SK-N-SH (cell line): ENCODE measurements around the gene PFAS.

Experiments
- EZH2phosphoT487 ChIP-seq: fragments of 200-600 bp; sonication (generic); IDR thresholded peaks from 2 replicates; pipeline ENCODE4 v1.6.1; 2017; ENCODE audit warnings: low read depth, mixed run types, mild to moderate bottlenecking, antibody characterized with exemption, moderate library complexity, borderline replicate concordance
- JUND ChIP-seq: IDR thresholded peaks from 2 replicates; pipeline ENCODE4 v1.4.0; 2012
- RAD21 ChIP-seq: IDR thresholded peaks from 2 replicates; pipeline ENCODE4 v1.6.1; 2012; ENCODE audit warnings: mild to moderate bottlenecking, low read length
- TF ChIP-seq, protein P1 (sequence below): IDR thresholded peaks from 2 replicates; pipeline ENCODE4 v1.4.0; 2012; ENCODE audit warnings: low read depth, borderline replicate concordance
- TF ChIP-seq, protein P2 (sequence below): fragments of 200-600 bp; sonication (generic); IDR thresholded peaks from 2 replicates; pipeline ENCODE4 v1.6.1; 2017; ENCODE audit warnings: antibody characterized with exemption, mild to moderate bottlenecking, moderate library complexity
- TF ChIP-seq, protein P3 (sequence below): IDR thresholded peaks from 2 replicates; pipeline ENCODE4 v1.6.1; 2012; ENCODE audit warnings: mild to moderate bottlenecking, low read depth, low read length, moderate library complexity

DNA sequence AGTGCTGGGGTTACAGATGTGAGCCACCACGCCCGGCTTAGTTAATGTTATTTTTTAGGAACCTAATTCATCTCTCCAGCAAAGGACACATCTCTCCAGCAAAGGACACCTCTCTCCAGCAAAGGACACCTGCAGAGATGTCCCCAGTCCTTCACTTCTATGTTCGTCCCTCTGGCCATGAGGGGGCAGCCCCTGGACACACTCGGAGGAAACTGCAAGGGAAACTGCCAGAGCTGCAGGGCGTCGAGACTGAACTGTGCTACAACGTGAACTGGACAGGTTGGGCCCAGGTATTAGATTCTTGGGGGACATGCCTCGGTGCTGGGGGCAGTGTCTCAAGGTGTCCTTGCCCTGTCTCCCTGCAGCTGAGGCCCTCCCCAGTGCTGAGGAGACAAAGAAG lies 4.7 kb downstream of the PFAS start:
- peak; percentile 42 for TF ChIP-seq RAD21
- no peak for TF ChIP-seq EZH2phosphoT487
- TF ChIP-seq, protein P1, sequence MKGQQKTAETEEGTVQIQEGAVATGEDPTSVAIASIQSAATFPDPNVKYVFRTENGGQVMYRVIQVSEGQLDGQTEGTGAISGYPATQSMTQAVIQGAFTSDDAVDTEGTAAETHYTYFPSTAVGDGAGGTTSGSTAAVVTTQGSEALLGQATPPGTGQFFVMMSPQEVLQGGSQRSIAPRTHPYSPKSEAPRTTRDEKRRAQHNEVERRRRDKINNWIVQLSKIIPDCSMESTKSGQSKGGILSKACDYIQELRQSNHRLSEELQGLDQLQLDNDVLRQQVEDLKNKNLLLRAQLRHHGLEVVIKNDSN: no peak
- TF ChIP-seq, protein P2, sequence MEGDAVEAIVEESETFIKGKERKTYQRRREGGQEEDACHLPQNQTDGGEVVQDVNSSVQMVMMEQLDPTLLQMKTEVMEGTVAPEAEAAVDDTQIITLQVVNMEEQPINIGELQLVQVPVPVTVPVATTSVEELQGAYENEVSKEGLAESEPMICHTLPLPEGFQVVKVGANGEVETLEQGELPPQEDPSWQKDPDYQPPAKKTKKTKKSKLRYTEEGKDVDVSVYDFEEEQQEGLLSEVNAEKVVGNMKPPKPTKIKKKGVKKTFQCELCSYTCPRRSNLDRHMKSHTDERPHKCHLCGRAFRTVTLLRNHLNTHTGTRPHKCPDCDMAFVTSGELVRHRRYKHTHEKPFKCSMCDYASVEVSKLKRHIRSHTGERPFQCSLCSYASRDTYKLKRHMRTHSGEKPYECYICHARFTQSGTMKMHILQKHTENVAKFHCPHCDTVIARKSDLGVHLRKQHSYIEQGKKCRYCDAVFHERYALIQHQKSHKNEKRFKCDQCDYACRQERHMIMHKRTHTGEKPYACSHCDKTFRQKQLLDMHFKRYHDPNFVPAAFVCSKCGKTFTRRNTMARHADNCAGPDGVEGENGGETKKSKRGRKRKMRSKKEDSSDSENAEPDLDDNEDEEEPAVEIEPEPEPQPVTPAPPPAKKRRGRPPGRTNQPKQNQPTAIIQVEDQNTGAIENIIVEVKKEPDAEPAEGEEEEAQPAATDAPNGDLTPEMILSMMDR: peak; percentile 42
- no peak for TF ChIP-seq JUND
- TF ChIP-seq, protein P3, sequence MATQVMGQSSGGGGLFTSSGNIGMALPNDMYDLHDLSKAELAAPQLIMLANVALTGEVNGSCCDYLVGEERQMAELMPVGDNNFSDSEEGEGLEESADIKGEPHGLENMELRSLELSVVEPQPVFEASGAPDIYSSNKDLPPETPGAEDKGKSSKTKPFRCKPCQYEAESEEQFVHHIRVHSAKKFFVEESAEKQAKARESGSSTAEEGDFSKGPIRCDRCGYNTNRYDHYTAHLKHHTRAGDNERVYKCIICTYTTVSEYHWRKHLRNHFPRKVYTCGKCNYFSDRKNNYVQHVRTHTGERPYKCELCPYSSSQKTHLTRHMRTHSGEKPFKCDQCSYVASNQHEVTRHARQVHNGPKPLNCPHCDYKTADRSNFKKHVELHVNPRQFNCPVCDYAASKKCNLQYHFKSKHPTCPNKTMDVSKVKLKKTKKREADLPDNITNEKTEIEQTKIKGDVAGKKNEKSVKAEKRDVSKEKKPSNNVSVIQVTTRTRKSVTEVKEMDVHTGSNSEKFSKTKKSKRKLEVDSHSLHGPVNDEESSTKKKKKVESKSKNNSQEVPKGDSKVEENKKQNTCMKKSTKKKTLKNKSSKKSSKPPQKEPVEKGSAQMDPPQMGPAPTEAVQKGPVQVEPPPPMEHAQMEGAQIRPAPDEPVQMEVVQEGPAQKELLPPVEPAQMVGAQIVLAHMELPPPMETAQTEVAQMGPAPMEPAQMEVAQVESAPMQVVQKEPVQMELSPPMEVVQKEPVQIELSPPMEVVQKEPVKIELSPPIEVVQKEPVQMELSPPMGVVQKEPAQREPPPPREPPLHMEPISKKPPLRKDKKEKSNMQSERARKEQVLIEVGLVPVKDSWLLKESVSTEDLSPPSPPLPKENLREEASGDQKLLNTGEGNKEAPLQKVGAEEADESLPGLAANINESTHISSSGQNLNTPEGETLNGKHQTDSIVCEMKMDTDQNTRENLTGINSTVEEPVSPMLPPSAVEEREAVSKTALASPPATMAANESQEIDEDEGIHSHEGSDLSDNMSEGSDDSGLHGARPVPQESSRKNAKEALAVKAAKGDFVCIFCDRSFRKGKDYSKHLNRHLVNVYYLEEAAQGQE: no peak
